GM21526 (cell line): ENCODE results near the gene CARS2.
"Not testable (repeated sequence)": the region's sequence is repeated elsewhere in the genome, so short reads cannot be mapped to it uniquely, and the experiment has no call there.

ENCODE experiments used
- ATAC-seq: cut with Tn5 transposase; IDR thresholded peaks from one replicate; pipeline ENCODE4 v1.9.1; 2021; ENCODE audit warnings: moderate library complexity; ENCODE audit not compliant: unreplicated experiment, low FRiP score

The CARS2 gene

DNA sequence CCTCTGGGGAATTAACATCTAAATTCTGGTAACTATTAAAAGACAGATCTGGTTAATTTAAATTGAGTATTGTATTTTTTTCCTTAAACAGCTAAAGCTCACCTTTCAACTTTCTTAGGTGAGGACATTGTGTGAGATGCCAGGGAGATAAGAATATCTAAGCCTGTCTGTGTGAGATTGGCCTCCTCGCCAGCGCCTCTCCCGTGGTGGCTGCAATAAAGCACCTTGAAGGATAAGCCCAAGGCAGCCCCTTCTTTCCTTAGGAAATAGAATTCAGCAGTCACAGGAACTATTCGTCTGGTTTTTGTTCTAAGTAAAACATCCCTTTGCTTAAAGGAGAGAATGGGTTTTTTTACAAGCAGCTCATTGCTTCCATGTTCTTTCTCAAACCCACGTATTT is 66.0 kb downstream of the CARS2 start:
- no peak for ATAC-seq

DNA sequence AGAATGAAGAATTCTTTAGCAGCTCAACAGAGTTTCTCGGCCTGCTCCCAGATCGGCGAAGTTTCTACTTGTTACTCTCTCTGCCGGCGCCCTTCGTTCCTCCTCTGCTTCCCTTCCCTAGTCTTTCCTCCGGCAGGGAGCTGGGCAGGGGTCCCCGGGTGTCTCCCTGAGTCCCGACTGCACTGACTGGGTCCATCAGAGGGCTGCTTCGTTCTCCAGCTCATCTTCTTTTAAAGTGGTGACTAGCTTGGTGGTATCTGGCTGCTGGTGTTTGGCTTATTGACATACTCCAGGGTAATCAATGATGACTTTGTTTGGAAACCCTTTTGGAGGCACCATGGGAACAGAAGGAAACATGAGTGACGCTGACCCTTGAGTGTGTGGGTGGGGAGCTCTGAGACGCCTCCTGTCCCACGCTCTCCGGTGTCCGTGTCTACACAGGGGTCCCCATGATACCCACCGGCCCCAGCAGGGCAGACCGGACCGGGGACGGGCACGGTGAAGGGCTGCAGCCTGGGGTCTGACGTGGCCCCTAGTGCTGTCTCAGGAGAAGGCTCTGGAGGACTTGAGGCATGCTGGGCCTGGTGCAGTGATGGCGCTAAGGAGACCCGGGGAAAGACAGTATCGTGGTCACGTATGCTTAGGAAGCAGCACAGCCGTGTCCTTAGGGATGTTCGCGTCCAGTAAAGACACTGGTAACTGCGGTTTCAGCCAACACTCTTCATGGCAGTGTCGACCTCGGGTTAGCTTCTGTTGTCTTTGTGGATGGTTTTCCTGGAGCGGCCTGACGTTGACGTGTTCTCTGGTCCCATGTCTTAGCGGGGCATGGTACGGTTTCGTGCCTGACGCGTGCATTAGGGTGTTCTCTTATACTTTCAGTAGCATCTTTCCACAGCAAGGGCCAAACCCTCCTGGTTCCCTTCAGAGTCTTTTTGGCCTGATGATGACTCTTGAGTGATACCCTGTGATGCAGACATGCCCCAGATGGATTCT is 66.8 kb downstream of the CARS2 start:
- ATAC-seq: no peak

DNA sequence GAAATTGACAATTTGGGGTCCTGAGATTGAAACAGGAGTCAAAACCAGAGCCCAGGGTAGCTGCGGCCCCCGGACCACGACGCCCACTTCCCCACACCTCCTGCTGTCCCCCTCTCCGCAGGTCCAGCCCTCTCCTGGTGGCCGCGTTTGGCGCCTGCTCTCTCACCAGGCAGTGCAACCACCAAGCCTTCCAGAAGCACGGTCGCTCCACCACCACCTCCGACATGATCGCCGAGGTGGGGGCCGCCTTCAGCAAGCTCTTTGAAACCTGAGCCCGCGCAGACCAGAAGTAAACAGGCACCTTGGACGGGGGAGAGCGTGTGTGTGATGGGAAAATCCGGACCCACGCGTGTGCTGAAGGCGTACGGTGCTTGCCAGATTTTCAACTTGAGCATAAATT is 67.7 kb downstream of the CARS2 start:
- no peak for ATAC-seq

DNA sequence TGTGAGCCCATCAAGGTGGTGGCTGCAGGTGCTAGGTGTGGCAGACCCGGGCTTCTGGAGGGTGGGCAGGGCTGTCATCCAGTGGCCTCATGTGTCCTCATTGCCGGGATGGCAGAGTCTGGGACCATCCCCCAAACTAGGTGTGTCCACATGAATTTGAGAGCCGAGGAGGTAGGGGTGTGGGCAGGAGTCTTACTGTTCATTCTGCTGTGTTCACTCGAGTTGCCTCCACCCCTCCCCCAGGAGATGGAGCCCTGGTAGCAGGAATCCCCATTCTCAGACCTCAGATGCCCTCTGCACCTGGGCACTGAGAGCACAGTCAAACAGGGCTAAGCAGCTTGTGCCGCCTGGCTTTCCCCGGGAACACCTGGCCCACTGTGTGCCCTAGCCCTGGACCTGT is 68.2 kb downstream of the CARS2 start:
- ATAC-seq: no peak

DNA sequence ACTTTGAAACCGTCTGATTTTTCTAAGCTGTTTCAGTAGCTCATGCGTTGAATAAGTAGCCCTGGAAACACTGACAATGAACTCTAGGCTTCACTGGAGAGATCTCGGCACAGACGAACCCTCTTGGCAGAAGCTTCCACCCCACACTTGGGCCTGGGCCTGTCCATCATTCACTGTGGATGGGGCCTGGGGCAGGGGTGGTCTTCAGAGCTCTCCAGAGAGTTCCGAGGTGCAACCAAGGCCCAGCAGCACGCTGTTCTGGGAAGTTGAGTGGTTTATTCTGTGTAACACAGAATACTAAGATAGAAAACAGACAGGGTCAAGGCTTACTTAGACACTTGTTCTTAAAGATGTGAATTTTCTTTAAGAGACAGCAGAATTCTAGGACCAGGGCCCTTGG is 68.6 kb downstream of the CARS2 start:
- ATAC-seq: no peak

DNA sequence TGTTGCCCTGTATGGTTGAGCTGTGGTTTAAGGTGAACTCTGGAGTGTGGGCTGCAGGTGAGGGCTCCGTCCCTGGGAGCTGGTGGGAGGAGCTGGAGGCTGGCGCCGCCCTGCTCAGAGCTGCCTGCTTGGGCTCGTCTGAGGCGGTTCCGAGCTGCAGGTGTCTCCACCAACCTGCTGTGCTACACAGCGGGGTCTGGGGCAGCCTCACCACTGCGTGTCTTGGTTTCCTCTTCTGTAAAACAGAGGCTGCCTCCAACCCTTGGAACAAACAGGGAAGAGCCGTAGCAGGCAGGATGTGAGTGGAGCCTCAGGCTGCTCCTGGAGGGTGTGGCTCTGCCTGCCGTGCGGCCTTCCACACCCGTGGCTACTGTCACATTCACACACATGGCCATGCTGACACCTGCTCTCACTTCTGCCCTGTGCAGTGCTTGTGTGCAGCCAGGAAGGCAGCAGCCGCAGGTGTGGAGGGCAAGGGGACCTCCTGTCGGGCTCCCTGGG is 69.2 kb downstream of the CARS2 start:
- no peak for ATAC-seq

DNA sequence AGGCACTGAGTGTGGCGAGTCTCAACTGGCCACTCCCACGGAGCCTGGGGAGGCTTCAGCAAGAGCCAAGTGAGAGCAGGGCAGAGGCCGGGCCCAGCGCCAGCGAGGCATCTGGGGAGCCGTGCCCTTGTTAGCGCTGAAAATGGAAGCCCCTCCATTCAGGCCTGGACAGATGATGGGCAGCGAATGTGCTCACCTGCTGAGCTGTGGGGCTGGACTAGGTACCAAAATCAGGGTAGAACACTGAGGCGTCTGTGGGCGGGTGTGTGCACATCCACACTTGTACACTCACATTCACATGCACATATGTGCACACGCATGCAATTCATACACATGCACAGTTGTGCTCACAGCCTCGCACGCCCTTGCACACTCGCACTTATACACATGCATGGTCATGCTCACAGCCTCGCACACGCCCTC is 69.9 kb downstream of the CARS2 start:
- no peak for ATAC-seq

DNA sequence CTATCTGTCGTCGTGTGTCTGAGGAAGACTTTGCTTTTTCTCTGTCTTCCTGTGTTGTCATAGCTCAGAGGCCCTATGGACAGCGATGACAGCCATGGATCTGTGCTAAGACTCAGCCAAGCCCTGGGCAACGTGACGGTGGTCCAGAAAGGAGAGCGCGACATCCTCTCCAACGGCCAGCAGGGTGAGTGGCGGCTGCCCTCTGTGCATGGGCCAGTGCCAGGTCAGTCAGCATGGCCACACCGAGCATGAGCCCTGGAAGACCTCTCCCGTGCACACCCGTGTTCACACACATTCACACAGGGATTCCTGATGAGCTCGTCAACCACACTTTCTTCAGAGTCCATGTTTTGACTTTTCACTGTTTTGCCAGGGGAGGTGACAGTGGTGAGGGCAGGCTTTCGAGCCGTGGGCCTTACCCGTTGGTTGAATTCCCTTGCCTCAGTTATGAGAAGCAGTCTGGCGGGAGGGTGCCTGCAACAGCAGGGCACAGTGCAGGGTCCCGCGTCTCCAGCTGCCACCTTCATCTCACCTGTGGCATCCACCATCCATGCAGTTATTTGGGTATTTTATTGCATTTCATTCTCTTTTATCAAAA is 70.4 kb downstream of the CARS2 start:
- ATAC-seq: no peak

DNA sequence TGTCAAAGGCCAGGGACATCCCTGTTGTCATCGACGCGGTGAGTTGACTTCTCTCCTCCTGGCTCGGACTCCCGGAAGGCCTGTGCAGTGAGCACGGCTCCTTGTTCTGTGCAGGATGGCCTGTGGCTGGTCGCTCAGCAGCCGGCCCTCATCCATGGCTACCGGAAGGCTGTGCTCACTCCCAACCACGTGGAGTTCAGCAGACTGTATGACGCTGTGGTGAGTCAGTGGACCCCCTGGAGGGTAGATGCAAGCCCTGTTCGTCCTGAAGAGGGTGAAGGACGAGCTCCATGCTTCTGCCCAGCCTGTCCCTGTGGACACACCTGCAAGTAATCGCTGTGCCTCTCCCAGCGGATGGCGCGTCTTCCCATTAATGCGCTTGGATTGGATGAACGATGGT is 71.4 kb downstream of the CARS2 start:
- no peak for ATAC-seq

DNA sequence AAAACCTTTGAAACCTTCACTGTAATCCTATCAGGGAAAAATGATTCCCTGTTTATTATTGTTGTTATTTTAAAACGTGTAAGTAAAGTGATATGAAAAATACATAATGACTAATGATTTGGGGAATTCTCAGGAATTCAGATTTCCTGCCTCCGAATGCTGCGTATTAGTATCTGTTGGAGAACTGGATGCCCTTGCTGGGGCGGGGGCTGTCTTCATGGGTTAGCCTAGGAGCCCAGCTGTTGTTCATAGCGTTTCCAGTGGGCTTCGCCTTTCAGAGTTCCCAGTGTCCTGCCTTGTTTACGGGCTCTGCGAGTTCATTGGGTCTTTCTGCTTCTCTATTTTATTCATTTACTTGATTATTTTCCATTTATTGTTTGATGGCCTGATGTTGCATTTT is 72.1 kb downstream of the CARS2 start:
- no peak for ATAC-seq

DNA sequence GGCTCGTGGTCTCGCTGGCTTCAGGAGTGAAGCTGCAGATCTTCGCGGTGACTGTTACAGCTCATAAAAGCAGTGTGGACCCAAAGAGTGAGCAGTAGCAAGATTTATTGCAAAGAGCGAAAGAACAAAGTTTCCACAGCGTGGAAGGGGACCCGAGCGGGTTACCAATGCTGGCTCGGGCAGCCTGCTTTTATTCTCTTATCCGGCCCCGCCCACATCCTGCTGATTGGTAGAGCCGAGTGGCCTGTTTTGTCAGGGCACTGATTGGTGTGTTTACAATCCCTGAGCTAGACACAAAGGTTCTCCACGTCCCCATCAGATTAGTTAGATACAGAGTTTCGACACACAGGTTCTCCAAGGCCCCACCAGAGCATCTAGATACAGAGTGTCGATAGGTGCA is 73.7 kb downstream of the CARS2 start:
- ATAC-seq: not testable (repeated sequence)

DNA sequence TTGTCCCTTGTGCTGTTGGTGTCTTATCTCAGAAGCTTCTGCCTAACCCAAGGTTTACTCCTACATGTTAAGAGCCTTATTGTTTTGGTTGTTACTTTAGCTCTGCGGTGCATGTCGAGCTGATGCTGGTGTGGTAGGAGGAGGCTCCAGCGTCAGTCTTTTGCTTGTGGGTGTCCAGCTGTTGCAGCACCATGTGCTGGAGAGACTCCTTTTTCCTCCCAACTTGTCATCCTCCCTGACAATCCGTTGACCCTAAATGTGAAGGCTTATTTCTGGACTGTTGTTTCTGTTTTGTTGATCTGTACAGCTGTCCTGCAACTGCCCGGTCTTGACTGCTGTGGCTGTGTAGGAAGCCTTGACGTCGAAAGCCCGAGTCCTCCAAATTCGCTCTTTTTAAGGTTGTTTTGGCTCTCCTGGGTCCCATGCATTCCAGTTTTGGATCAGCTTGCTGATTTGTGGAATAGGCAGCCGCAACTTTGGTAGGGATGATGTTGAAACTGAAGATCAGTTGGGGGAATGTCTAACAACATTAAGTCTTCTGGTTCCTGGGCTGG is 75.3 kb downstream of the CARS2 start:
- no peak for ATAC-seq

DNA sequence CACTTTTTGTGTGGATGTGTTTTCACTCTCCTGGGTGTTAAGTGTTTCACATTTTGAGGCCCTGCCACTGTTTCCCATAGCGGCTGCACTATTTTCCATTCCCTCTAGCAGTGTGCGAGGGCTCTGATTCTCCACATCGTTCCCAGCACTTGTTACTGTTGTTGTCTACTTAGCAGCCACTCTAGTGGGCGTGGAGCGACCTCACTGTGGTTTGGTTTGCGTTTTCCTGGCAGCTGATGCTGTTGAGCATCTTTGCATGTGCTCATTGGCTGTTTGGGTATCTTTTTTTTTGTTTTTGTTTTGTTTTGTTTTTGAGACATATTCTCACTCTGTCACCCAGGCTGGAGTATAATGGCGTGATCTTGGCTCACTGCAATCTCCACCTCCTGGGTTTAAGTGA is 76.2 kb downstream of the CARS2 start:
- ATAC-seq: no peak

DNA sequence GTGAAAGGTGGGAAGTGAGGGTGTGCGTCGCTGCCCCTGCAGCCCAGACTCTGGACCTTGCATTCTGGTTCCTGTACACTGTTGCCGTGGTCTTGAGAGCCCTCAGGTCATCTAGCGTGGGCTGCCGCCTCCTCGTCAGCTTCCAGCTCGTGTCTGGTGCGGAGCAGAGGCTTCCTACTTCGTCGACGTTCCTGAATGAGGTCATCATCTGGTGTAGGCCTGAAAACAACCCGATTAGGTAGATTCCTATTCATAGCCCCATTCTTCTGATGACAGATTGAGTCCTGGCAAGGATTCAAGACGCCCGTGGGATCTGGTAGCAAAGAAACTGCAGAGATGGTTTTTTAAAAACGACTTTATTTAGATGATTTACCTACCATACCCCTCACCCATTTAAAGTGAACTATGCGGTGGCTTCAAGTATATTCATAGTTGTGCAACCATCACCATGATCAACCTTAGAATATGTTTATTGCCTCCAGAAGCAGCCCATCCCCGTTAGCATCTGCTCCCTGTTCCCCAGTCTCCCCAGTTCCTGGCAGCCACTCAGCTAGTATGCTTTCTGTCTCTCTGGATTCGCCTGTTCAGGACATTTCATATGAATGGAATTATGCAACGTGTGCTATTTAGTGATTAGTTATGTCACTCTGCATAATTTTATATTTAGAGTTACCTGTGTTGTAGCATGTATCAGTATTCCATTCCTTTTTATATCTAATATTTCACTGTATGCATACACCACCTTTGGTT is 76.8 kb downstream of the CARS2 start:
- no peak for ATAC-seq

DNA sequence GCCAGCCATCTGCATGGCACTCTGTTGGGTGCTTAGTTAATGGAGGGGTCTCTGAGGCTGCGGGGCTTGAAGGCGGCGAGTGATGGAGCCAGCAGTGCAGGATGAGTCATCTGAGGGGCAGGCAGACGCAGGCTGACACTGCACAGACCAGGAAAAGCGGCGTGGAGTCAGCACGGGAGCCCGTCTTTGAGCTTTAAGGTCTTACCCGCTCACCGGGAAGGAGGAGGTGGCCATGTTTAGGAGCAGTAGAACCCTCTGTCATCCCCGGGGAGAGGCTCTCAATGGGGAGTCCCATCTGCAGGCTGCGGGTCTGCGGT is 77.5 kb downstream of the CARS2 start:
- no peak for ATAC-seq

DNA sequence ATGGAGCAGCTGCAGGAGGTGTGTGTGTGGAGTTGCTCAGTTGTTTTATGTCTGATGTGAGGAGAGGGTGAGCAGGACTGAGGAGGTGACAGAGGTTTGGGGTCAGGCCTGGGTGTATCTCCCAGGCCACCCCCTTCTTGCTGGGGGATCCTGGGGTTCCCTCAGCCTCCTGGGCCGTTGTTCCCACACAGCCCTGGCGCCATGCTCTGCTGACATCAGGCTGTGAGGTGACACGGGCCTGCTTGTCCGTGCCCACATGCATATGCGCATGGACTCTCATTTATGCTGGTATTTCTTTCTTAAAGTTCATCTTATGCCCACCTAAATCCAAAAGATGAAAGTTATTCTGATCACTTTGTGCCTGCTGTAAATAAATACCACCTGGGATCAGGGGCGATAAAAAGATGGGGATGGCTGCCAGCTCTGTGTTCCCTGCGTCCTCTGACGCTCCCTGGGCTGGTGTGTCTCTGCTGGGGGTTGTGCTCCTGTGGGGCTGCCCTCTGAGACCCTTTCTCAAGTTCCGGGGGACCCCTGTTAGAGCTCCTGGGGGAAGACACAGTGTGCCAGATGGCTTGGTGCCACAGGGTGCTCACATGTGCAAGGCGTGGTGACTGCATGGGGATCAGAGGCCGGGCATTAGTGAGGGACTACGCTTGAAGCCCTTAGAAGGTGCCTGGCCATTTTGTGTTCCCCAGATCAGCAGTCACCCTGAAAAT is 78.0 kb downstream of the CARS2 start:
- no peak for ATAC-seq

DNA sequence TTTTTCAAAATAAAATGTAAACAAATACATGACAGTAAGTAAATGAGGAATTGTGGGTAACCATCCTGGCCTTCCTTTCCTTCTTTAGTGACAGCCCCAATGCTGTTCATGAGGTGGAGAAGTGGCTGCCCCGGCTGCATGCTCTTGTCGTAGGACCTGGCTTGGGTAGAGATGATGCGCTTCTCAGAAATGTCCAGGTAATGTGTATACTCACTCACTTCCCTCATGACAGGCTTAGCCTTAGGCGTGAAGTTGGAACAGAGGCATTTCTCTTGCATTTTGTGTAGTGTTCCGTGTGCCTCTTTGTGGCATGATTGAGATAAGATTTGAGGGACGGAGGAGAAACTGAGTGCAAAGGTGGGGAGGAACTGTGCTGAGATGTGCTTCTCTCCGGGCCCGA is 78.6 kb downstream of the CARS2 start:
- no peak for ATAC-seq

DNA sequence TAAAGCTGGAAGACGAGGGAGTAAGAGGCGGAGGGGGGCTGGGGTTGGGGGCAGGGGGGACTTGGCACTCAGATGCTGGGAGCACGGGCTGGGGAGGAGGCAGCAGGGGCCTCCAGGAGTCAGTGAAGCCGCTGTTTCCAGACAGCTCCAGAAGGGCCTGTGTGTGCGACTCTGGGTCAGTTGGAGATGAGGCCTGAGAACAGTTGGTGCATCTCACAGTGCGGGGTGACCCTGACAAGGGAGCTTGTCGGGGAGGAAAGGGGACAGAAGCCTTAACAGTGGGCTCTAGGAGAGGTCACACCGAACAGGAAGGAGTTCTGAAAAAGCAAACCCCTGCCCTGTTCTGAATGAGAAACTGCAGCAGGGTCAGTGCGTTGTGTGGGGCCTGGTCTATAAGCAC is 79.4 kb downstream of the CARS2 start:
- ATAC-seq: no peak

DNA sequence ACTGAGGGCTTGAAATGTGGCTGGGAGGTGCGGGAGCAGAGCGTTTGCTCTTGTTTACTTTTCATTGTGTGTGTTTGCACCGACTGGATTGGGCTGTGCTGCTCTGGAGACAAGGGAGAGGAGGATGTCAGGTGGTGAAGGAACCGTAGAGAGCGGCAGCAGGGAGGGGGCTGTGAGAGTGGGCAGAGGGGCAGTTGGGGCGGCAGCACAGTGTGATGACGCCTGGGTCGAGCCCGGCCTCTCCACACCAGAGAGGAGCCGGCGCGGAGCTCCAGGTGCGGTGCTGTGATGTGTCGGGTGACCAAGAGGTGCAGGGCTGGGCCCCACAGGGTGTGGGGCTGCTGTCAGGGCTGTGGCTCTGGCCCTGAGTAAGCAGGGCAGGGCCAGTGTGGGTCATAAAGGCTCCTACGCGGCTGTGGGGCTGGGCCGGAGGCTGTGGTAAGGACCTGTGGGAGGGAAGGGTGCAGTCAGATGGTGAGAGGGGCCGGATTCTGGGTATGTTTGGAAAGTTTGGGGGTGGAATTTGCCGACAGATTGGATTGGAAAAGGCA is 80.1 kb downstream of the CARS2 start:
- no peak for ATAC-seq
